BLaER1 treated with 17β-estradiol and CSF1 and Interleukin-3, amounts not matched to agents 10 nM and 100 nM (cell line): ENCODE data around the gene P2RX5.

Source experiments
- H3K27ac ChIP-seq, 11 experiments: shearing (Covaris generic); formaldehyde crosslinking; 2 replicates each; pipeline ENCODE4 v1.8.1; 2022
- H3K27me3 ChIP-seq, 11 experiments: shearing (Covaris generic); formaldehyde crosslinking; 2 replicates each; pipeline ENCODE4 v1.8.1; 2022
- H3K36me3 ChIP-seq, 11 experiments: shearing (Covaris generic); formaldehyde crosslinking; 2 replicates each; pipeline ENCODE4 v1.8.1; 2022
- H3K4me1 ChIP-seq, 10 experiments: shearing (Covaris generic); formaldehyde crosslinking; 2 replicates each; pipeline ENCODE4 v1.8.1; 2022
- H3K4me2 ChIP-seq, 11 experiments: shearing (Covaris generic); formaldehyde crosslinking; 2 replicates each; pipeline ENCODE4 v1.8.1; 2022
- H3K4me3 ChIP-seq, 10 experiments: shearing (Covaris generic); formaldehyde crosslinking; 2 replicates each; pipeline ENCODE4 v1.8.1; 2022
- H3K9ac ChIP-seq, 11 experiments: shearing (Covaris generic); formaldehyde crosslinking; 2 replicates each; pipeline ENCODE4 v1.8.1; 2022
- H3K9me3 ChIP-seq, 11 experiments: shearing (Covaris generic); formaldehyde crosslinking; replicated peaks in 1 of 11; 2 replicates each; pipeline ENCODE4 v1.8.1; 2022
- H4K20me1 ChIP-seq, 11 experiments: shearing (Covaris generic); formaldehyde crosslinking; 2 replicates each; pipeline ENCODE4 v1.8.1; 2022
- Cebpa-rat ChIP-seq, 11 experiments: shearing (Covaris generic); IDR thresholded peaks; 2 replicates each; pipeline ENCODE4 v1.8.1; 2022

Gene P2RX5

DNA sequence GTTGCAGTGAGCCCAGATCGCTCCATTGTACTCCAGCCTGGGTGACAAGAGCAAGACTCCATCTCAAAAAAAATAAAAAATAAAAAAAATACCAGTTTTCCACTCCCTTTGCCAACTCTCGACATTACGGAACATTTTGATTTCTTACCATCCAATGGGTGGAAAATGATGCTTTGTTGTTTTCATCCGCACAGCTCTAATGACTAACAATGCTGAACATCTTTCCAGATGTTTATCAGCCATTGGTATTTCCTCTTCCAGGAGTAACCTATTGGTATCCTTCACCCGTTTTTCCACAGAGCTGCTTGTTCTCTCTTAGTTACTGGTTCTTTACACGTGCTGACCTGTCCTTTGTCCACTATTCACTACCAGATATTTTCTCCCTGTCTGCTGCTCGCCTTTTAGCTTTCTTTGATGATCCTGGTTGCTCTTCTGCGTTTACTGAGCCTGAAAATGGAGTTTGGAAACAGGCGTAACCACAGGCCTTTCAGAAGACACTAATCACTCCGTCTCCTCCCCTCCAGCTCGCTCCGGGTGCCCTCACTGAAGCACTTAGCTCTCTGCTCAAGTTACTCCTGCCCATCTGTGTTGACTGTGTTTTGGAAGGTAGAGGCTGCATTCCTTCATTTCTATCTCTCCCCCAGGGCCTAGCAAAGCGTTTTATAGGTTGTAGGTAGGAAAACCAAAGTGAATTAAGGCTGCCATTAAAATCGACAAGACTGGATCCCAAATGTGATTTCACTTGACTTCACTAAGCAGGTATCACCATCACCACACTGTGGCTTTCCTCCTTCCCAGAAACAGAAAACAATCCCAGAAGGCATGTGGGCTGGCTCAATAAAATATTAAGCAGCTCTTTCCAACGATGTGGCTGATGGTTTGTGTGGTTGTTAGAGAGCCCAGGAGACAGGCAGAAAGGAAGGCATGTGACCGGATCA, 68.9 kb downstream of the P2RX5 start:
- peaks cover 77 to 96% (median 93%) of the 10 kb centered on the region in 11 experiments for H3K36me3 ChIP-seq
- H4K20me1 ChIP-seq, result peaks cover 7 to 45% (median 15%) of the 10 kb centered on the region in 11 experiments; a peak in 13 of 22 replicates
- no peaks in the 10 kb centered on the region for H3K9me3 ChIP-seq
- no peak for TF ChIP-seq Cebpa-rat (IDR thresholded peaks at IDR 0.05)
- no peaks in the 10 kb centered on the region for H3K27me3 ChIP-seq
- H3K4me3 ChIP-seq, result no peak overlapping the region
- no peak overlapping the region for H3K27ac ChIP-seq
- no peak overlapping the region for H3K9ac ChIP-seq
- H3K4me2 ChIP-seq, result no peak overlapping the region
- H3K4me1 ChIP-seq, result peaks cover under 1 to 25% (median 18%) of the 10 kb centered on the region in 10 experiments
